Measurements from ENCODE around the gene TMEM163. TPM values are rescaled to one million over a fixed set of nuclear protein-coding genes. Genes with fewer than 3 reads are reported as not detected.

TMEM163 gene
- total RNA-seq, 1 experiment from 2014 or later, result 0.94 TPM

- H3K27ac Mint-ChIP-seq, result no peak overlapping the region
- ATAC-seq (no peak), DNase-seq (ENCODE audit: low spot score) (no peak)
- peaks cover 33% of the 10 kb centered on the region for H3K36me3 Mint-ChIP-seq
- no peak overlapping the region for H3K4me3 Mint-ChIP-seq
- ChIA-PET CTCF (interaction anchor here (1.9 kb wide), 1 partner anchor 143 kb away, joined by 8 read pairs; no protein-coding TSS in a partner anchor), POLR2A (no interaction called here)
- H3K4me1 Mint-ChIP-seq, result peaks cover 25% of the 10 kb centered on the region
- H3K9me3 Mint-ChIP-seq, result peaks cover 35% of the 10 kb centered on the region
- TF ChIP-seq ZMAT4 (CRISPR knock-in tag; IDR thresholded peaks at IDR 0.05) (no peak), ATF2 (CRISPR knock-in tag; IDR thresholded peaks at IDR 0.05; ENCODE audit: borderline replicate concordance, low read depth) (no peak), ZNF671 (CRISPR knock-in tag; IDR thresholded peaks at IDR 0.05) (no peak), OVOL2 (CRISPR knock-in tag; IDR thresholded peaks at IDR 0.05; ENCODE audit: borderline replicate concordance) (no peak), EMX1 (CRISPR knock-in tag; IDR thresholded peaks at IDR 0.05) (no peak), IRF2 (CRISPR knock-in tag; IDR thresholded peaks at IDR 0.05; ENCODE audit: borderline replicate concordance, low read depth) (no peak), NR2C2 (CRISPR knock-in tag; IDR thresholded peaks at IDR 0.05) (no peak), PRDM15 (CRISPR knock-in tag; IDR thresholded peaks at IDR 0.05) (no peak), CREB1 (CRISPR knock-in tag; IDR thresholded peaks at IDR 0.05) (no peak), ZNF532 (CRISPR knock-in tag; IDR thresholded peaks at IDR 0.05; ENCODE audit: borderline replicate concordance) (no peak), ZNF281 (CRISPR knock-in tag; IDR thresholded peaks at IDR 0.05) (no peak), HMGA2 (CRISPR knock-in tag; IDR thresholded peaks at IDR 0.05) (no peak), ZNF423 (CRISPR knock-in tag; IDR thresholded peaks at IDR 0.05) (no peak), RORB (CRISPR knock-in tag; IDR thresholded peaks at IDR 0.05) (no peak), ESRRA (CRISPR knock-in tag; IDR thresholded peaks at IDR 0.05; ENCODE audit: borderline replicate concordance) (no peak), TEAD4 (CRISPR knock-in tag; IDR thresholded peaks at IDR 0.05) (no peak), ZSCAN18 (CRISPR knock-in tag; IDR thresholded peaks at IDR 0.05) (no peak), HMGXB4 (CRISPR knock-in tag; IDR thresholded peaks at IDR 0.05) (no peak), E2F4 (CRISPR knock-in tag; IDR thresholded peaks at IDR 0.05; ENCODE audit: borderline replicate concordance, low read depth) (no peak)
- H3K27me3 Mint-ChIP-seq (ENCODE audit: low read depth), result 0 out of 2 replicates have a peak, but pooled peaks cover 3% of the 10 kb centered on the region
These were observed 125.3 kb downstream of the TMEM163 start for GRCh38 chr2:134593519-134593918.

All from WTC11 (cell line).